Stimulated activated CD4-positive, alpha-beta T cell treated with anti-CD3 and anti-CD28 coated beads, Interleukin-12 subunit alpha, Interleukin-12 subunit beta, amount 100 ng/mL, for 24 hours (primary cell): Measurements from ENCODE around the gene CLDN34.

Experiments used
- DNase-seq, 2 experiments: peaks; one replicate each; pipeline ENCODE4 v3.0.0-alpha.2; 2020; ENCODE audit warnings: low read depth in 2 of 2

CLDN34 gene

DNA sequence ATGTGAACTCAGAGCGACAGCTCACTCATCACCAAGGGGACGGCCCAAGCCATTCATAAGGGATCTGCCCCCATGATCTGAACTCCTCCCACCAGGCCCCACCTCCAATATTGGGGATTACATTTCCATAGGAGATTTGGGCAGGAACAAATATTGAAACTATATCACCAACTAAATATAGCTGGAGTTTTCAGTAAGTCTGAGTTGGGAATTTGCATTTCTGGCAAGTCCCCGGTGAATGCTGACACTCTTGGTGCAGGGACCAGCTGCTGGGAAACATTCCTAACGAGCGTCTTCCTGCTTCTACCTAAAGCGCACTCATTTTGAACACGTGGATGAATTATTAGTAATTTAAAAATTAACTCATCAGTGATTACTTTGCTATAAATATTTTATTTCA, 13.2 kb downstream of the CLDN34 start:
- no peak for DNase-seq

DNA sequence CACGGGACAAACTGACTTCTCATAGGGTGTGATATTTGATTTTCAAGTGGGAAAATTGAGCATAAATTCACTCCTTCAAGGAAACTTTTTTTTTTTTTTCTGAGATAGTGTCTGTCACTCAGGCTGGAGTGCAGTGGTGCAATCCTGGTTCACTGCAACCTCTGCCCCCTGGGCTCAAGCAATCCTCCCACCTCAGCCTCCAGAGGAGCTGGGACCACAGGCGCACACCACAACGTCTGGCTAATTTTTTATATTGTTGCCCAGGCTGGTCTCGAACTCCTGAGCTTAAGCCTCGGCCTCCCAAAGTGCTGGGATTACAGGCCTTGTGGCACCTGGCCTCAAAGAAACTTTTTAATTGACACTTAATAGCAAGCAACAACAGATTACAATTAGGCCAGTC, 13.8 kb downstream of the CLDN34 start:
- DNase-seq: no peak

DNA sequence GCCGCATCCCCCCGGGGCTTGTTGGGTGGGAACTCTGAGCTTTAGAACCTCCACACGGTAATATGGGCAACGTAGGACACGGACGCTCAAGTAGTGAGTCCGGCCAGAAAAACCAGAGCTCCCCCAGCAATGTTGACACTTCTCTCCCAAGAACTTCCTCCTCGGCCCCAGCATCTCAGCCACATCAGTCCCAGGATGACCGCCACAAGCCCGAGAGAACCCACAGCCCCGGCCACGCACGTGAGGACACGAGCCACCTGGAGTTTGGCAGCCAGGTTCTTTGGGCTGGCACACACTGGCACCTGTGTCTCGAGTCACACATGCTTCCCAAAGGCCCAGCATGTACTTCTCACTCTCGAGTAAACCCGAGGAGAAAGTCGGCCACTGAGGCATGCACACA, 16.3 kb downstream of the CLDN34 start:
- no peak for DNase-seq

DNA sequence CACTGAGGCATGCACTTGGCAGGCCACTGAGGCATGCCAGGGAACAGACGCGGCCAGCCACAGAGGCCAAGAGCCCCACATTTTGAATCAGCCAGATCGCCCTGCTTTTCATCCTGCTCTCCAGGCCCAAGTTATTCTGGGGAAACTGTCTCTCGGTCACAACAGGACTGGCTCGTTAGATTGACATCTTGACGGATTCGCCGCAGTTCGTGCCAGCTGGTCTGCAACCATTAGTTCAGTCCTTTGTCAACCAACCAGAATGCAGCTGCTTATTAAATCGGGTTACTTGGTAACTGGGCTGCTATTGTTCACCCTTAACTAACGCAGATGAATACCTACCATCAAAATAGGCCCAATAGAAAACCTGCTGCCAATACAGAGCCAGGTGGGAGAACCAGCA, 16.7 kb downstream of the CLDN34 start:
- no peak for DNase-seq

DNA sequence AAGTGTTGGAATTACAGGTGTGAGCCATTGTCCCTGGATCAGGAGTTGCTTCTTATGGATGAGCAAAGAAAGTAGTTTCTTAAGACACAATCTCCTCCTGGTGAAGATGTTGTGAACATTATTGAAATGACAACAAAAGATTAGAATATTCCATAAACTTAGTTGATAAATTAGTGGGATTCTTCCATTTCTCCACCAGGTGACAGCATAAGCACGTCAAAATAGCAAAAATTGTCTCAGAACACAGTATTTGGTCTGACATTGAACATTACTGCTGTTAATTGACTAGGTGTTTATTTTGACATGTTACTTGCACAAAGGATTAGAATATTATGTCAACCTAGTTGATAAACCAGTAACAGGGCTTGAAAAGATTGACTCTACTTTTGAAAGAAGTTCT, 21.6 kb downstream of the CLDN34 start:
- DNase-seq: no peak

DNA sequence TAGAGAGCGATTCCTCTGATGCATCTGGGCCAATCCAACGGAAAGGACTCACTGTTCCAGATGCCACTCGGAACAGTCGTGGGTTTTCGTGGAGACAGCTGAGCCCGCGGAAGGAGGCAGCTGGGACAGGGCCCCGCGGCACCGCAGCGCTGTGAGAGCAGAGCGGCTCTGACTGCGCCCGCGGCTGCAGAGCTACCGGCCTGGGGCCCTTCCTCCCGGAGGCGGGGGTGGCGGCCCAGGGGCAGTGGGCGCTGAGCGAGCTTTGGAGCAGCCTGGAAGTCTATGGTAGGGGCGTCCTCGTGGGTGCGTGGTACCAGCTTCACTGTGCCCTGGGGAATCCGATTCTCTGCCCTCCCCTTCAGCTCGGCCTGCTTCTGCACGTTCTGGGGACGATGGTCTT, 24.9 kb downstream of the CLDN34 start:
- no peak for DNase-seq

DNA sequence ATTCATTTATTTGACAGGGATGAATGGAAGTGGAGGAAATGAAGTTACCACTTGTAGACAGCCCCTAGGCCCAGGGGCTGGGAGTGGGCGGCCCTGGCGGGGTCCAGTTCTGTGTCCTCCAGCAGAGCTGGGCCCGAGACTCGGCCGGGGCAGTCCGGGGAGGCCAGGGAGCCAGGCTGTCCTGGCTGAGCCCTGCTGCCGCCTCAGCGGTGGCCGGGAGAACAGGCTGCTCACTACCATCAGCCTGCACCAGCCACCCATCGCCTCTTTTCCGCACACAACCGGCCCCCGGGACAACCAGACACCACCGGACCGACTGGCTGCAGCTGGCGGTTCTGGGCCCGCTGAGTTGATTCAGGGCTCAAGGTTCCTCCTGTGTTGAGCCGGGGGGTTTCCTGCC, 25.6 kb downstream of the CLDN34 start:
- no peak for DNase-seq

DNA sequence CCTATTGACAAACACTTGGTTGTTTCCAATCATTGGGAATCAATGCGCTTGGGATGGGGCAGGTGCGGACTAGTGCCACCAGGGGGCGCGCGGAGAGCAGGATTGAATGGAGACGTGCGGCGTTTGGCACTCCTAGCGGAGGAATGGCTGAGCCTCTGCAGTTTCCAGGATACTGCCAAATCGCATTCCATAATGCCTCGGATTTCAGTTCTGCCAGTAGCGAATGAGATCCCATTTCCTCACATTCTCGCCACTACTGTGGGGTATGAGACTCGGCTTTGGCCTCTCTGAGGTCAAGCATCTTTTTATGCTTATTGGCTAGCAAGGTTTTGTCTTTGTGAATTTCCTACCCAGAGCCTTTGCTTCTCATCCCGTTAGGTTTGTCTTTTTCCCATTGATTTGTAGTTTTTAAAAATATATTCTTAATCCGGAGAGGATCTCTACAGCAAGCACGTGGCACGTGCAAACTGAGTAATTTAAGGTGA, 28.7 kb downstream of the CLDN34 start:
- peak; percentile 37 to 69 for DNase-seq

DNA sequence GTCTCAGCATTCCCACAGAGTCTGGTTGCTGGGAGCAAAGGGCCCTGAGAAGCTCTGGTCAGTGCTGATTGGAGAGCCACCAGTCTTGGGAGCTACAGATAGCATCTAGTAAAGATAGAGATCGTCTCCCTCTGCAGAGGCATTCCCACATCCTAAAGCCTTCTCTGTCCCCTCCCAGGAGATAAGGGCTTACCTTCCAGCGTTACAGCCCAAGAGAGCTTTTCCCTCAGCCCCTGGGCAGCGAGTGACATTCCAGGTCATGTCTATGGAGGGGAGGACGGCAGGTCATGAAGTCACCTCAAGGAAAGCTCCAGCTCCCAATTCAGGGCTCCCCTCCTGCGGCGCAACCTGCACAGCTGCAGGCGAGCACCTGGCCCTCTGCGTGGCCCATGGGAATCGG, 29.9 kb downstream of the CLDN34 start:
- no peak for DNase-seq

DNA sequence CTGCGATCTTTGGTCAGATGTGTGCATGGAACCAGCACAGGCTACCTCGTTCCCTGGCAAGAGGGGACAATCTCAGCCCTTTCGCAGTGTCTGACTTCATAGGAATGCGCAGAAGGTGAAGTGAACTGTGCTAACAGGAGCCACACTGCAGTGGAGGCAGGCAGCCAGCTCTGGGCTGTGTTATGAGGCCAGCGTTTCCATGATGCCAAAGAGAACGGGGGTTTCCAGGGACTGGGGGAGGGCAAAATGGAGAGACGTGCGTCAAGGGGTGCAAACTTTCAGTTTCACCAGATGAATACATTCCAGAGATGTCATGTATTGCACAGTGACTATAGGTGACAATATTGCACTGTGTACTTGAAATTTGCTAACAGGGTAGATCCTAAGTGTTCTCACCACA, 30.4 kb downstream of the CLDN34 start:
- DNase-seq: peak; percentile 24 to 52

DNA sequence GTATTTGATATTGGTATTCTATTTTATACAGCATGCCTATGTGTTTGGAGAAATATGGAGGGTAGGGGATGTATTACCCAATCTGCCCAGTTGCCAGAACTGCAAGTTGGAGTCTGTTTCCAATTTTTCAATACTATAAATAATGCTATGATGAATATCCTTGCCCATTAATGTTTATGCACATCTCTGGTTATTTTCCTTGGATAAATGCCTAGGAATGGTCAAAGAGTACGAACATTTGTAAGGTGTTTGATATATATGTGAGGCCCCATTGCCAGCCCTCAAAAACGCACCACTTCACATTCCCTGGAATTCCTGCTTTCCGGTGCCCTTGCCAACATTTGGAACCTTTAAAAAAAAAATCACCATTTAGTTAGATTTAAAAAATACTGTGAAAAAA, 34.3 kb downstream of the CLDN34 start:
- no peak for DNase-seq

DNA sequence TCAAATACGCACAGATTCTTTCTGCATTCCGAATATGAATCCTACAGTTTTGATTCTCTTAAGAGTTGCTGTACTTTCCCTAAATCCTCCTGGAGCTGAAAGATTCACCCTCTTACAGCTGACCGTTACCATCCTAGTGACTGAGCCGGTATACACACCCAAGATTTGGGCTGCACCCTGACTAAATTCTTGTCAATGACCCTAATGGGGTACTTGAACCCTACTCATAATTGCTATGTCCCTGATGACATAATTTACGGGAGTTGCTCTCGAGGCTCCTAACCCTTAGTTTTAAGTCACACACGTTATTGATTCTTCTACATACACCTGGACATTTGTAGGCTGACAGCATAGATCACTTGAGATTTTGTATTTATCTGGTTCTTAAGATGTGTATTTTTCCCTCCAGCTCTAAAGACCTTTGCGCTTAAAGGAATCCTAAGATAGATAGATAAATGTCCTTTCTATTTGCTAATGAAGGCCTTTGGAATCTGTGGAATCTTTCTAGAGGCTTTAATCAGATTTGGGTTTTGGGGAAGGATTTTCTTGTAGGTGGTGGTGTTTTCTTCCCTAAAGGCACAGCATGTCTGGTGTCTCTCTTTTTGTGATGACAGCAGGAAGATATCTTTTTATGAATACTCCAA, 37.8 kb downstream of the CLDN34 start:
- DNase-seq: no peak

DNA sequence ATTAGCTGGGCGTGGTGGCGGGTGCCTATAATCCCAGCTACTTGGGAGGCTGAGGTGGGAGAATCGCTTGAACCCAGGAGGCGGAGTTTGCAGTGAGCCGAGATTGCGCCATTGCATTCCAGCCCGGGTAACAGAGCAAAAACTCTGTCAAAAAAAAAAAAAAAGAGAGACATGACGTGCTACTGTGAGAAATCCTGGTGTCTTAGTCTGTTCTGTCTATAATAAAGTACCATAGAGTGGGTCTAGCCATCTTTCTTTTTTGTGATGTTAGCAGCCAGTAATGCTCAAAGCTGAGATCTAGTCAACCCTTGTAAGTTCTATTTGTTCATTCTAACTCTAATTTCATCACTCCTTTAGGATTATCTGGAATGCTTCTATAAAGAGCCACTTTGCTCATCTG, 38.9 kb downstream of the CLDN34 start:
- no peak for DNase-seq

DNA sequence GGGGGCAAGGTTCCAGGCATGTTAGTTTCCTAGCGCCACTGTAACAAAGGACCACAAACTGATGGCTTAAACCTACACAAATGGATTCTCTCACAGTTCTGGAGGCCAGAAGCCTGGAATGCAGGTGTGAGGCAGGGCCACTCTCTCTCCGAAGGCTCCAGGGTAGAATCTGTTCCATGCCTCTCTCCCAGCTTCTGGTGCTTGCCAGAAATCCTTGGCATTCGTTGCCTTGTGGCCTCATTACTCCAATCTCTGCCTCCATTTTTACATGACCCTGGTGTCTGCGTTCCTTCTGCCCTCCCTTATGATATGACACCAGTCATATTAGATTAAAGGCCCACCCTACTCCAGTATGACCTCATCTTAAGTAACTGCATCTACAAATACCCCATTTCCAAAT, 39.6 kb downstream of the CLDN34 start:
- no peak for DNase-seq

DNA sequence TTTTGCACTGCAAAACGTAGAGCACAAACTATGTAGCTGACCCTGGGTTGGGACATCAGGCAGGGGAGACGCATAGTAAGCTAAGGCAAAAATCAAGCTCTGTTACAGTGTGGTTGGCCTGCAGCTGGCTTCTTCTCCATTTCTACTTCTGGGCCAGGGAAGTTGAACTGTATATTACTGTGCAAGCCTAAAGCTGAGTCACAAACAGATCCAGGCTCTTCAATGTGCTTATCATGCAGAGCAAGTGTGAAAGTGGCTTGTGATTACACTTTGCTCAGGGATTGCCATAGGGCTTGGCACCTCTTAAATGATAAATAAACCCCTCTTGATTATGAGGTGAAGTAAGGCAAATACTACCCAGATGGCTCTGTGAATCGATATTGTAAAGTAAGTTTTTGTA, 40.5 kb downstream of the CLDN34 start:
- DNase-seq: no peak

DNA sequence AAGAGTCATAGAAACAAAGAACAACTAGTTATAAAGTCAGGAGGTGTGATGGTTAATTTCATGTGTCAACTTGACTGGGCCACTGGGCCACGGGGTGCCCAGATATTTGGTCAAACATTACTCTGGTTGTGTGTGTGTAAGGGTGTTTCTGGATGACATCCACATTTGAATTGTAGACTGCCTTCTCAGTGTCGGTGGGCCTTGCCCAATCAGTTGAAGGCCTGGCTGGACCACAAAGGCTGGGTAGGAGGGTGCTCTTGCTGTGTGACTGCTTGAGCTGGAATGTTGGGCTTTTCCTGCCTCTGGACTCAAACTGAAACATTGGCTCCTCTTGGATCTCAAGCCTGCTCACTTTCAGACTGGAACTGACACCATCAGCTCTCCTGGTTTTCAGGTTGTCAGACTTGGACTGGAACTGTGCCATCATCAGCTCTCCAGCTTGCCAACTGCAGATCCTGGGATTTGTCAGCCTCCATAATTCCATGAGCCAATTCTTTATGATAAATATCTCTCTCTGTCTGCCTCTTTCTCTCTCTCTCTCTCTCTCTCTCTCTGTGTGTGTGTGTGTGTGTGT, 41.4 kb downstream of the CLDN34 start:
- DNase-seq: no peak

DNA sequence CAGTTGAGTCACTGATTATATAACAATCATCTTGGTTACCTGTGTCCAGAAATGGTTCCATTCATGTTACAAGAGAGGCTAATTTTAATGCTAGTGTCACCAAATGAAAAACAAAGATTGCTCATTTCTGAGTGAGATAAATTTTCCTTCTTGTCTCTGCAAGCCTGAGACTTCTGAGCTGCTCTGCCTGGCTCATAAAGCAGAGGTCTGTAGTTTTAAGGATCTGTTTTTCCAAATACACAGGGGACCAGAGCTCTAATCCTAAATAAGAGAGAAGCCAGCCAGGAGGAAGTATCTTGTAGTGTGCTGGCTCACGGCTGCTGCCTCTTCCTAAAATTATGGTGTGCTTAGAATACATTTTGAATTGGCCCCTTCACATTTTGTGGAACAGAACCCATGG, 42.6 kb downstream of the CLDN34 start:
- DNase-seq: no peak

DNA sequence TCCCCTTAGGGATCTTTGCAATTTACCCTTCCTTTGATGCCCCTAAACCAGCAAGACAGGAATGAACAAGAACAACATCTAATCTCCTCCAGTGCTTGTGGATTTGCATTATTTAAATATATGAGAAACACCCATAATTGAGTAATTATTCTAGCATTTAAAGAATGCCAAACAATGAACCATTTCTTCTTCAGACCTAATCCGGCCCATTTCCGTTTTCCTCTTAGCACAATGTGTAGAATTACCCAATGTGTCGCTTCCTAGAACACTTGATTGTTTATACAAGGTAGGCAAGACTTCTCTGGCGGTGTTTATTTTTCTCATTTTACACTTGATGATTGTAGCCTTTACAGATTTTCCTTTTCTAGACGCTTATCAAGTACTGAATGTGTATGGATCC, 43.5 kb downstream of the CLDN34 start:
- DNase-seq: no peak

DNA sequence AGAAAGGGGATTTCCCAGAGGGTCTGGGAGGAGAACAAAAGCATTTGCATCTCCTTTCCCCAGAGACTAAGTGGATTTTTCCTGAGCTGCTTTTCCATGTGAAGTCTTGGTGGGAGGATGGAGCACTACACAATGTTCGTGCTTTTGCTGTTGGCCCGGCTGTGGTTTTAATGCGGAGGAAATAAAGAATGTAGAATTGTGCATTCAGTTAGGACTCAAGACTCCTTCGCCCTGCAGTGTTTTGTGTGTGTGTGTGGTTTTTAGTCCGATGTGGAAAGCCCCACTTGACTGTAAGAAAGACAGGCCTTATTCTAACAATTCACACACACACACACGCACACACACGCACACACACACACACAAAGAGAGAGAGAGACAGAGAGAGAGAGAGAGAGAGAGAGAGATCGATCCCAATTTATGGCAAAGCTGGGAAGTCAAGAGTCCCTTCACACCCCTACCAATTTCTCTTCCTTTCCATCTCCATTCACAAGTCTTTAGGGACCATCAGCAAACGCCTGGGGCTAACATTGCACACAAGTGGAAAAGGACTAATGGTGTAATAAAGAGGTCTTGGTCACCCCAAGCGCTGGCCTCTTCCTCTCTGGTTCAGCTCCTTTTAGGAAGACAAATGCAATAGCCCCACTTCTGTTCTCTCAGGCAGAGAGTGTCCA, 44.2 kb downstream of the CLDN34 start:
- no peak for DNase-seq

DNA sequence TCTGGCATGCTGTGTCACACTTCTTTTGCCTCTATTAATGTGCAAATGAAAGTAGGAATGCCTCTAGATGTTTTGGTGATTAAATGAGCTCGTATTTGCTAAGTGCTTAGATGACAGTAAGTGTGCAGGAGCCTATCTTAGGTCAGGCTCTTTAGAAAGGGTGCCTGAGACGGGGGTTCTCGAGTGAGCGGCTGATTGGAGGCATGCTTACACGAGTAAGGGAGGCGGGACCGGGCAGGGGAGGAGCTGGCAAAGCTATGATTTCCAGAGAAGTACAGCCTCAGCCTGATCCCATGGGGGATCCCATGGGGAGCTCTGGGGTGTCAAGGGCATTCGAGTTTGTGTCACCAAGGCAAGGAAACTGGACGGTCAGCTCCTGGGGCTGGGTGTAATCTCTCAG, 44.8 kb downstream of the CLDN34 start:
- DNase-seq: no peak

DNA sequence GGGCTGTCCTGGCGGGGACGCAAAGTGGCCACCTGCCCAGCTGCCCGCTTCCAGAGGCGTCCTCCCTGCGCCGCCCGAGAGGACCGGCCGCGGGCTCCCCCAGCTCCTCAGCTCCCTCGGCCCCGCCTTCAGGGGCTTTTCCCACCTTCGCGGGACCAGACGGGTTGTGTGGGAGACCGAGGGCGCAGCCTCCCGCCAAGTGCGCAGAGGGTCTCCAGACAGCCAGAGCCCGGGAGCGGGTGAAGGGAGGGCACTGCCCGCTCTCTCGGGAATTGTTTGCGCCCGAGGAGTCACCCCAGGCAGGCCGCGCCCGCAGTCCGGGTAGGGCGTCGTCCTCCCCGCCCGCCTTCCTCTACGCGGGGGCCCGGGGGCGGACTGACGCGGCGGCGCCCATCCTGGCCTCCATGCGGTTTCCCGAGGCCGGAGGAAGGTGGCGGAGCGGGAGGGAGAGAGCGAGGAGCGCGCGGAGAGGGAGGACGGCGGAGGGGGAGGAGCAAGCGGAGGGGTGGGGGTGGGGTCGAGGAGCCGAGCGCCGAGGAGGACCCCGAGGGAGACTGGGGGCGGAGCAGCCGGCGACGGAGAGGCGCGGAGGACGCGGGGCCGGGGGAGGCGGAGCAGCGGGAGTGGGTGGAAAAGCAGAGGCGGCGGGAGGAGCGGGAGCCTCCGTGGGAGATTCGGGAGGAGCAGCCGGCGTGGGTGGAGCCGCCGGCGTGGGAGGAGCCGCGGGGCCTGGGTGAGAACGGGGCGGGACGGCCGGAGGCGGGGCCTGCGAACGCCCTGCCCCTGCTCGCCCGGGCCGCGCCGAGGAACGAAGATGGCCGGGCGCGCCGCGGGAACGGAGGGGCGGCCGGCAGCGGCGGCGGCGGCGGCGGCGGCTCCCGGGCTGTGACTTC, 47.5 kb downstream of the CLDN34 start:
- peak; percentile 41 to 57 for DNase-seq

DNA sequence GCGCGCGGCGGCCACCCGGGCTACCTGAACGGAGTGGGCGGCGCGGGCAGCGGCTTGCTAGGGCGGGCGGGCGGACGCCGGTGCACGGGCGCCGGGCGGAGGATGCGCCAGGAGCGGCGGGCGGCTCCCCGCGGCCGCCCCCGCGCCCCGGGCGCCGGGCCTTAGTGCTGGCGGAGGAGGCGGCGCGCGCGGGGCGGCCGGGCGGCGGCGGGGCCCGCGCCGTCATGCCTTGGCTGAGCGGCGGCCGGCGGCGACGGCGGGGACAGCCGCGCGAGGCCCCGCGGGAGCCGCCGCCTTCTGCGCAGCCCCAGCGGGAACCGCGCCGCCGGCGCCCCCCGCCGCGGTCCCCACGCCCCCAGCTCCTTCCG, 48.2 kb downstream of the CLDN34 start:
- DNase-seq: no peak
